GM21390 (cell line): ENCODE measurements around the gene GPX4.
A peak's percentile ranks its signal among the peaks of the same experiment; 100 is the strongest.

ENCODE experiments used
- ATAC-seq: cut with Tn5 transposase; IDR thresholded peaks from one replicate; pipeline ENCODE4 v1.9.1; 2021; ENCODE audit not compliant: unreplicated experiment

The GPX4 gene

GRCh38 chr19:1068009-1069001 is 35.5 kb upstream of the GPX4 start:
- no peak for ATAC-seq

- ATAC-seq, result no peak
Observed at GRCh38 chr19:1069009-1069779, 34.6 kb upstream of the GPX4 start.

GRCh38 chr19:1070576-1070930 is 33.2 kb upstream of the GPX4 start:
- ATAC-seq, result no peak

- no peak for ATAC-seq
Observed at GRCh38 chr19:1070931-1071791, 32.6 kb upstream of the GPX4 start.

- no peak for ATAC-seq
Observed at GRCh38 chr19:1072371-1073015, 31.3 kb upstream of the GPX4 start.

- ATAC-seq, result no peak
Observed at GRCh38 chr19:1073063-1073955, 30.5 kb upstream of the GPX4 start.

- no peak for ATAC-seq
Observed at GRCh38 chr19:1073956-1074517, 29.8 kb upstream of the GPX4 start.

- ATAC-seq, result no peak
Observed at GRCh38 chr19:1074544-1075283, 29.1 kb upstream of the GPX4 start.

- ATAC-seq, result no peak
Observed at GRCh38 chr19:1076046-1076386, 27.8 kb upstream of the GPX4 start.

GRCh38 chr19:1076951-1077350 is 26.8 kb upstream of the GPX4 start:
- peak; percentile 59 for ATAC-seq

GRCh38 chr19:1079566-1080111 is 24.2 kb upstream of the GPX4 start:
- no peak for ATAC-seq

GRCh38 chr19:1080360-1081161 is 23.2 kb upstream of the GPX4 start:
- no peak for ATAC-seq

- ATAC-seq, result no peak
Observed at GRCh38 chr19:1081301-1082164, 22.3 kb upstream of the GPX4 start.

GRCh38 chr19:1082165-1082927 is 21.4 kb upstream of the GPX4 start:
- ATAC-seq, result no peak

GRCh38 chr19:1082928-1083816 is 20.6 kb upstream of the GPX4 start:
- ATAC-seq, result no peak
